GM19025 (cell line): ENCODE measurements around the gene PCNX4.
"Not testable (repeated sequence)": the region's sequence is repeated elsewhere in the genome, so short reads cannot be mapped to it uniquely, and the experiment has no call there.

Experiments used
- ATAC-seq: cut with Tn5 transposase; IDR thresholded peaks from one replicate; pipeline ENCODE4 v1.9.1; 2021; ENCODE audit warnings: mild to moderate bottlenecking, low read depth, moderate library complexity; ENCODE audit not compliant: unreplicated experiment

The PCNX4 gene

DNA sequence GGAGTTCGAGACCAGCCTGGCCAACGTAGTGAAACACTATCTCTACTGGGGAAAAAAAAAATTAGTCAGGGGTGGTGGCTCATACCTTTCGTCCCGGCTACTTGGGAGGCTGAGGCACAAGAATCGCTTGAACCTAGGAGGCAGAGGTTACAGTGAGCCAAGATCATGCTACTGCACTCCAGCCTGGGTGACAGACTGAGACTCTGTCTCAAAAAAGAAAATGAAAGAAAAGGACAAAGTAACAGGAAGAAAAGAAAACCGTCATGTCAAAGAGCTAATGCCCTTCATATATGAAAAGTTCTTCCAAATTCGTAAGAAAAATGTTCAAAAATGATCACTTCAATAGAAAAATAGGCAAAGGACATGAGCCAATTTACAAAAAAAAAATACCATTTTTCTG, 8.1 kb downstream of the PCNX4 start:
- ATAC-seq: not testable (repeated sequence)

DNA sequence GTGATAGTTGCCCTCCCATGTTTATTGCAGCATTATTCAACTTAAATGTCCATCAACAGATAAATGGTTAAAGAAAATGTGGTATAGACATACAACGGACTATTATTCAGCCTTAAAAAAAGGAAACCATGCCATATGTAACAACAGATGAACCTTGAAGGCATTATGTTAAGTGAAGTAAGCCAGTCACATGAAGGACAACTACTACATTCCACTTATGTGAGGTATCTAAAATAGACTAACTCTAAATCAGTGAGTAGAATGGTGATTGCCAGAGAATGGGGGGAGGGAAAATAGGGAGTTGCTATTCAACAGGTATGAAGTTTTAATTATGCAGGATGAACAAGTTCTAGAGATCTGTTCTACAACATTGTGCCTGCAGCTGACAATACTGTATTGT, 10.1 kb downstream of the PCNX4 start:
- ATAC-seq: no peak

DNA sequence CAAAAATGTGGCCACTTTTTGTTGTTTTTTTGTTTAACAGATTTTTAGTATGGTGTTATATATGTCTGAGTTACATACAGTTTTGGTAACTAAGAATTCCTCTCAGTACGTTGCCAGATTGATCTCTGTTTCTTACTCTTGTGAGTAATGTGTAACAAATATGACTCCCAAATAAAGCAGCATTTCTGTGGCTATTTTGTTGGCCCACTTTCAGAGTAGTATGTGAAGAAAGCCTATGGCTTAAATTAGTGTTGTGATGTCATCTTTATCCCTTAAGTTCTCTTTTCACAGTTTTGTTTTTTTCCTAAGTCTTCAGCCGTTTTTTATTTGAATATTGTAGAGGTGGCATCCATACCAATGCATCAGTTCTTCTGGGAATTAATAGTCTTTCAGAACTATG, 10.7 kb downstream of the PCNX4 start:
- no peak for ATAC-seq

DNA sequence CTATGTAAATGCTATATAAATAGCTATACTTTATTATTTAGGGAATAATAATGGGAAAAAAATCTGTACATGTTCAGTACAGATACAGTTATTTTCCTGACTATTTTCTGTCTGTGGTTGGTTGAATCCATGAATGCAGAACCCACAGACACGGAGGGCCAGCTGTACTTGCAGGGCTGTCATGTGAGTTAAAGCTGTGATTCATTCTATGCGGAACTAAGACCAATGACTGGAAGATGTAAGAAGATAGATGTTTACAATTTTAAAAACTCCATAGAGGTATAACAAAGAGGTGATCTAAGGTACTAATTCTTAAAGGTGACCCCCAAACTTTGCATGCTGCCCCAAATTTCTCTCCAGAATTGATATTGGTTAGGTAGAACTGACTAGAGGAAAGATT, 14.6 kb downstream of the PCNX4 start:
- no peak for ATAC-seq

DNA sequence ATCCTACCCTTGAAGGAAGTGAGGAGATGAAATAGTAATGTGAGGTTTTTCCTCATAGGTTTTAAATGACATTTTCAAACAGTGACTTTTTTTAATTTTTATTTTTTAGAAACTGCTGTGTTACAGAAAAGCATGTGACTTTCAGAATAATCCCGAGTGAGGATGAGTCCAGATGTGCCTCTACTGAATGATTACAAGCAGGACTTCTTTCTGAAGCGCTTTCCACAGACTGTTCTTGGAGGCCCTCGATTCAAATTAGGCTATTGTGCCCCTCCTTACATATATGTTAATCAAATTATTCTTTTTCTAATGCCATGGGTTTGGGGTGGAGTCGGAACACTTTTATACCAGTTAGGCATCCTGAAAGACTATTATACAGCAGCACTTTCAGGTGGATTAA, 15.8 kb downstream of the PCNX4 start:
- ATAC-seq: no peak

DNA sequence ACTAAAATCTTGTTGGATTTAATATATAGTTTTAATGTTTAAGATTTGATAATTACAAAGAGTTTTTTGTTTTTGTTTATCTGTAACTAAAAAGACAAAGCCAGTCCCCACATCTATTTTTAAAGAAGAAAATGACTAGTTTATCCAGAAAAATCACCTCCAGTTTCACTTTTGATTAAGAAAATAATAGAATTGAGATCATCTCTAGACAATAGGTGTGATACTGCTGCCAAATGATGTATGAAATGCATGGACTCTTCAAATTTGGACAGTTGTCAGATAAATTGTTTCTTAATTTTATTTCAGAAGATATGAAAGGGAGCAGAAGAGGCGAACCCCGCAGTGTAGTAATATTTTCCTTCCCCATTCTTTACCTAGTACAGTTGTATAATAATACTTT, 20.0 kb downstream of the PCNX4 start:
- ATAC-seq: no peak

DNA sequence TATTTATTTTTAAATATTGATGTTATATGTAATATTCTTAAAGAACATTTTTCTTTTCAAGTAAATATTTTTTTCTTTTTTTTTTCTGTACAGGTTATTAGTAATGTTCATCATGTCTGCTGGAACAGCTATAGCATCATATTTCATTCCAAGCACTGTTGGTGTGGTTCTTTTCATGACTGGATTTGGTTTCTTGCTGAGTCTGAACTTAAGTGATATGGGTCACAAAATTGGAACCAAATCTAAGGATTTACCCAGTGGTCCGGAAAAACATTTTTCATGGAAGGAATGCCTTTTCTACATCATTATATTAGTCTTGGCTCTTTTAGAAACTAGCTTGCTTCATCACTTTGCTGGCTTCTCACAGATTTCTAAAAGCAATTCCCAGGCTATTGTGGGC, 23.2 kb downstream of the PCNX4 start:
- no peak for ATAC-seq

DNA sequence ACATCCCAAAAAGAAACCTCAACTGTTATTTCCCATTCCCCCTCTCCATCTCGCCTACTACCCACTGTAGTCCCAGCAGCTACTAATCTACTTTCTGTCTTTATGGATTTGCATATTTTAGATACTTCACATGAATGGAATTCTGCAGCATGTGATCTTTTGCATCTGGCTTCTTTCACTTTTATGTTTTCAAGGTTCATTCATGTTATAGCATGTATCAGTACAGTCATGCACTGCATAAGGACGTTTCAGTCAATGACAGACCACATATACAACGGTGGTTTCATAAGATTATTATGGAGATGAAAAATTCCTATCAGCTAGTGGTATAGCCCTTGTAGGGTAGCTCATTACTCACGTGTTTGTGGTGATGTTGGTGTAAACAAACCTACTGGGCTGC, 24.5 kb downstream of the PCNX4 start:
- ATAC-seq: no peak

DNA sequence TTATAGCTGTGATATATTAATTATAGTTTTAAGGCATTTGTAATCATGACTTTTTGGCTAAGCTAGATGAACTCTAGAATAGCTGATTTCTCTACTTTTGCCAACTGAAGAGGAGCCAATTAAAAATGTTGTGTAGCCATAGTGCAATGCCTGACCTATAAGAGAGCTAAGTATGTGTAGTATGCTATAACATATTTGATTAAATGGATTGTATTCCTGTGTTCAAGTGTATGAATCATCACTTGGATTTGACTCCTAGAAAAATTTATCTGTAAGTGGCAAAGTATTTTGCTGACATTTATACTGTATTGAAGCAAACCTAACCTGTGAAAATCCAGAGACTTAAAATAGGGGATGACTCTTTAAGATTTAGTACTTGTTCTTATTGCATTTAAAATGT, 34.2 kb downstream of the PCNX4 start:
- no peak for ATAC-seq

DNA sequence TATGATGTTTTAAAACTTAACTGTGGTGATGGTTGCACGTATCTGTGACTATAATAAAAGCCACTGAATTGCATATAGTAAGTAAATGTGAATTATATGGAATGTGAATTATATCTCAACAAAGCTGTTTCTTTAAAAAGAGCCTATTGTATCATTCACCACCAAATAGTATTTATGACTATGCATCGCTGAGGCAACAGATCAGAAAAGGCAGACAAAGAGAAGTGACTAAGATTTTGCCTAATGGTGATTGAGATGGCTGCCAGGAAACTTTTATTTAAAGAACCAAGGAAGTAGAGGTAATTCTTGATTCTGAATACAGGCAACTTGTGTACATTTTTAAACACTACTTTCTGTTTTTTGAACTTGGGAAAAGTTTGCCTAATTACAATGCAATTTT, 41.8 kb downstream of the PCNX4 start:
- no peak for ATAC-seq

DNA sequence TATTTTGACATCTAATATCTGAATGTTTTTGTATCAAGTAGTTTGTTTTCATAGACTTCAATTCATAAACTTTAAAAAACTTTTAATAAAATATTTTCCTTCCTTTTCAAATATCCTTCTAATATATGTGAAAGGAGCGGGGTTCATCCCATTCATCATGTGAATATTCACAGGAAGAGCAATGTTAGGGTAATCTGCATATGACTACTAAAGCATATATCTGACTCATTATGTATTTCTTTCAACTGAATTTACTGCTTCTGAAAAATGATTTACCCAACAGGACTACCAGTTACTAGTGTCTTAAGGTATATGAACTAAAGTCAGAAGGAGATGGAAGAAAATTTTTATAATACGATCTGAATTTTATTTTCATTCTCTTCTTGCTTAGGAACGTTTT, 43.0 kb downstream of the PCNX4 start:
- no peak for ATAC-seq

DNA sequence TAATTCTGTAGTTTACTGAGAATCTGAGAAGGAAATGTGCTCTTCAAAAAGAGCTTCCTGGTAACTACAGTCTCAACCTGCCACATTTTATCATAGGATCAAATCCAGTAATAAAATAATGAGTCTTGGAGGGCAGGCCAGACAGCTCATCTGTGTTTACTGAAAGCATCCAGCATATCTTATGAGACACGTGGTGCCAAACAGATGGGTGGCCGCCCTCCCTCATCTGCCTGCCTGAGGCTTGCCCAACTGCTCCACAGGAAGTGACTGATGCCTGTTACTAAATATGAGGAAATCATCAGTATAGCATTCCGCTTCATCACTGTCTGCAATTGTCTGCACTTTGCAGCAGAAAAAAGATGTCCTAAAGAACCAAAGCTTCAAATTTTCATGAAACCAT, 60.0 kb downstream of the PCNX4 start:
- peak; percentile 83 for ATAC-seq

DNA sequence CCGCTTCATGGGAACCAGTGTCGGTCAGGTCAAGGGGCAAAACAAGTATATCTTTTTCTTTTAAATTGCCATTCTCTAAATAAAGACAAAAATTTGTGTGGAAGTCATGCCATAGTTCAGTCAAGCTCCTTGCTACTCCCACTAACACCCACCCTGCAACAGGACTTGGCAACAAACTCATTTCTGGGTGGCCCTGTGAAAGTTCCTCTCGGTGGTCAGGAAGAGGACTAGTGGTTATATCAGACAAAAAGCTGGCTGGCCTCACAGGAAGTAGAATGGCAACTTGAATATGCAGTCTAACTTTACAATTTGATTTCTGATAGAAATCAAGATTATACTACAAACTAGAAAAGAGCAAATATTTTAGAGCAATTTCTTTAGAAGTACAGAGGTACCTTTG, 62.3 kb downstream of the PCNX4 start:
- ATAC-seq: no peak

DNA sequence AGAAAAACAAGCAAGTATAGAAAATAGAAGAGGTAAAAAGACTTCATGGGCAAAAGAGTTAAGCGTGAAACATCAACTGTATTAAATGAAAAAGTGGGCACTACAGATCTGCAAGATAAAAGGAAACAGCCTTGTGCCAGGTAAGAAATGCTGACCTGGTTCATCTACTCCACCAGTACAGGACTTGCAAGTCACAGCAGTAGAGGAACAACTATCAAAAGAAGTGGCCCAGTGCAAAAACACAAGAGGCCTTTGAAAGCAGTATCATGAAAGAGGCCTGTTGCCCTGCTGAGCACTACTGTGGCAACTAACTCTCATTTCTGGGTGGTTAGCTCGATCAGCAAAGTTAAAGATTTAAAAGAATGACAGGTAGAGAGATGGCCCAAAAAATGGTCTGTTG, 62.9 kb downstream of the PCNX4 start:
- no peak for ATAC-seq

DNA sequence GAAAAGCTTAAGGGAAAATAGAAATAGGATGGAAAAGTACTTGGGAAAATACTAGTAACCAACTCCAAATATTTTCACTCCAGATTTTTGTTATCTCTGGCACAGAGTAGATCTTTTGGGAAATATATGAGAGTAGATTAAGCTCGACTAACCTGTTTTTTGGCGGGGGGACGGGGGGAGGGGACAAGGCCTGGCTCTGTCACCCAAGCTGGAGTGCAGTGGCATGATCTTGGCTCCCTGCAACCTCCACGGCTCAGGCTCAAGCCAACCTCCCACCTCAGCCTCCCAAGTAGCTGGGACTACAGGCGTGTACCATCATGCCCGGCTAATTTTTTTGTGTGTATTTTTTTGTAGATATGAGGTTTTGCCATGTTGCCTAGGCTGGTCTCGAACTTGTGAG, 68.7 kb downstream of the PCNX4 start:
- ATAC-seq: no peak

DNA sequence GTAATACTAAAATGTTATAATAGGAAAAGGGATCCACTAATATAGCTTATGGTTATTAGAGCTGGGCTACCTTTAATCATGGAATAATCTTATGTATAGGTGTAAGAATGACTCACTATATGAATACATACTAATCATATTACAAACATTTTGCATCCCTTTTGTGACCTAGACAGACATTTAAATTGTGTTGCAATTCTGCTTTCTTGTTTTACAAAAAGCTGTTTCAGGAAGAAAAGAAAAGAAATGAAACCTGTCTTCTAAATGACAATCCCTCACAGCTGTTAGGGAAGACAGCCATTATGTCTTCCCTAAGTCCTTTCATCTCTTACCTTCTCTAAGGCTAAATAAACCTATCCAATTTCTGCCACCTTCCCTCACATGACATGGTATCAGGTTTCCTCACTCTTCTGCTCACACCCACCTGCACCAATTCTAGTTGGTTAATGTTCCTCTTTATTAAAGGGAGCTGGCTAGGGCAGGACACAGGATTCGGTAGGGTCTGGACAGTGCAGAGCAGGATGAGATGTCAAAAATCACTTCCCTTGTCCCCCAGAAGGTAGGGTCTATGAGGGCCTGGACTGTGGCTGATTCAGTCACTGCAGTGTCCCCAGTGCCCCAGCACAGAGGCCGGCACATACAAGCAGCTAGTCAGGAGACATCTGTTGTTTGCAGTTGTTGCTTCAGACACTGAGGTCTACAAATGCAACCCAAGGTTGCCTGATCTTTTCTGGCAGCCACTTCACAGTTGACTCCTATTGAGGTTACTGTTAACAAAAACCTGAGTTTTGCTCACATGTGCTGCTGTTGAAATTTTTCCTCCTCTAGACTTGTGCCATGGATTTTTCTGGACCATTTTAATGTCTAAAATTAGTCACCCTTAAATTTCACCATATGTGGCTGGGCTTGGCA, 69.7 kb downstream of the PCNX4 start:
- no peak for ATAC-seq

DNA sequence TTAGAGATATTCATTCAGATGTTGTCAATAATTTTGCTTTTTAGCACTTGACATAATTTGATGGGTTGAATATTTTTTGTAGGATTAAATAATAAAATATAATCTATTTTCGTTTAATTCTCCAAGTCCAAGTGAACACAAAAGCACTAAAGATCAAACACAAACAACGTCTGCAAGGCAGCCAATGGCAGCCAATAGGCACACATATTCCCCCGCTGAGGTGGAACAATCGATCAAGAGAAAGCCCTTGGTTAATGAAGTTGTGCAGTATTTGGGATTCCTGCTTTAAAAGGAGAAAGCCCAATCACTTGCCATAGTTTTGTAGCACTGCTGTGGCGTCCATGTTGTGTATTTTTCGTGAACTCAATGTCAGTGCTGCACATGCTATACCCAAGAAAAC, 72.0 kb downstream of the PCNX4 start:
- no peak for ATAC-seq

DNA sequence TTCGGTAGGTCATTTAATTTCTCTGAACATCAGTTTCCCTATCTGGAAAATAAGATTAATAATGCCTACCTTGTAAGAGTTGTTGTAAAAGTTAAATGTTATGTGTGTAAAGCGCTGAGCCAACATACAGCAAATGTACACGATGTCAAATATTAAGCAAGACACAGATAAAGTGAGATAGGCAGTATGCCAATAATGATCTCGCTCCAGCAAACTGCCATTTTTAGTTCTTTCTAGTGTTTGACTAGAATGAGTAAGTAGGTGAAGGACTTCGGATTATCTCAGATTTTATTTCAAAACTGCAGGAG, 72.6 kb downstream of the PCNX4 start:
- peak; percentile 1 for ATAC-seq

DNA sequence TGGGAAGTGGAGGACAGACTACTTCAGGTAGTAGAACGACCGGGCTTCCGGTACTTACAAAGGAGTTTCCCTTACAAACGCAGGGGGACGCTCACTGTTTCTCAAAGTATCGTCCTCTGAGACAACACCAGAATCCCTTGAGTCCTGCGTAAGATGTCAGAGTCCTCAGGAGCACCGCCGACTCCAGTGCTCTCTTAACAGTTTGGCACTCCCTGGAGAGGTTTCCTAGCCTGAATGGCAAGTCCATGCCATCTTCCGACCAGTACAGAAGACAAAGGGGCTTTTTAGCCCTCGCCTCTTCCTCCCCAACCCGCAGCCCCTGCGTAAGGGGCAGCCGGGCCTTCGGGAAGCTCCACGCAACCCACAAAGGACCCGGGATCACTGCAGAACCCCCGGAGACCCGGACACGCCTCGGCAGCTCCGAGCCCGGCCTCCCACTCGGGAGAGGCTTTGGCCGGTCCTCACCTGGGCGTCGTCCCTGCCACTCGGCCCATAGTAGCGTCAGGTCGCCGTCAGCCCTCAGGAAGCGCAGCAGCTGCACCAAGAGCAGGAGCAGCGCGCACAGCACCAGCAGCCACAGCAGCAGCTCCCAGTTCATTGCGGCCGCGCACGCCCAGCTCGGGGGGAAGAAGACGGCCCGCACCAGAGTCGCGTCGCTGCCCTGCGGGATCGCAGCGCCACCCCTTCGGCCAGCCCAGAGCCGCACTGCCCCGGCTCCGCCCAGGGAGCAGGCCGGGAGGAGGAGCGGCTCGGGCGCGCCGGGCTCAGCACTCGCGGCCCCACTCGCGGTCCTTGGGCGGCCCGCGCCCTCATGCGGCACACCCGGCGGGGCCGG, 73.2 kb downstream of the PCNX4 start, which contains the start of gene DHRS7:
Gene DHRS7, minus strand, starts transcription at position 687 of the 835 bp plus-strand sequence. Its CDS starts 89 bp downstream, at position 598.
- peak; percentile 88 for ATAC-seq

DNA sequence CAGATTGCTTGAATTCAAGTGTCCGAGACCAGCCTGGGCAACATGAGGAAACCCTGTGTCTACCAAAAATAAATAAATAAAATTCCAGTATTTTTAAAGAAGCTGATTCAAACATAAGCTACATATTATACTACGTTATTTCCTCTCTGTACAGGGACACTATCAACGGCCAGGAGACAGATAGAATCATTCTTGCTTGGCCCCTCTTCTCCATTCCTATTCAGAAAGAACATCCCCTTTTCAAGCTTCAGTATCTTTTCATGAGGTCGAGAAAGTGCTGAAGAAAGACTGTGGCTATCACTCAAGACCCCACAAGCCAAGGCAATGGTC, 73.8 kb downstream of the PCNX4 start:
- no peak for ATAC-seq

DNA sequence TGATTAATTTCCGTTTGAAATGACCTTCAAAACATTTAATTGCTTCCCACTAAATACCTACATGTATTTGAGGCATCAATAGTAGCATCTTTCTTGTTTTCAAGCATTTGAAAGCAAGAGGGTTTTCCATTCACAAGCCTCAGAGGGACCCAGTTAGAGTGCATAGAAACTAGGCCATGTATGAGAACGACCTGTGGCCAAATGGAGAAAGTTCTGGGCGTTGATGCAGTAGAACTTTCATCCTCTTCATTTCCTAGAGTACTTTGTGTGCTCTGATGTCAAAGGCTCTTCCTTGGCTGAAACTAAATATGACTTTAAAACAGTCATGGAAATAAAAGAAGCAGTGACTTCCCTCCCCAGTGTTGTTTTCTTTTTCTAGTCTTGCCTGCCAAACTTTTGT, 74.4 kb downstream of the PCNX4 start:
- no peak for ATAC-seq

DNA sequence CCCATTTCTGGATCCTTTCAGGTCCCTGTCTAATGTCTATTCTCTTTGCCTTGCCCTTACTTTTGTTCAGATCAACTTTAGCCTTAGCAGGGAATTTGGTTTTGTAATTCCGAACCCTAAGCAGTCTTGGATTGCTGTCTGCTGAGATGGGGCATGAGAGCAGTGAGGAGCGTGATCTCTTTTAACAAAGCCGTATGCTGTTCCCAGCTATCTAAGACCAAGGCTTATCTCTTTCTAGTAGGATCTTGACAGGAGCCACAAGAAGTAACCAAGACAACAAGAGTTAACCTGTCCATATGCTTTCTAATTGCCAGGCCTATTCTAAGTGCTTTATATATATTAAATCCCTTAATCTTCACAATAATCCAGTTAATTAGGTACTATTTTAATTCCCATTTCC, 78.0 kb downstream of the PCNX4 start:
- no peak for ATAC-seq
